ENCODE measurements around the gene TCF15.

DNA sequence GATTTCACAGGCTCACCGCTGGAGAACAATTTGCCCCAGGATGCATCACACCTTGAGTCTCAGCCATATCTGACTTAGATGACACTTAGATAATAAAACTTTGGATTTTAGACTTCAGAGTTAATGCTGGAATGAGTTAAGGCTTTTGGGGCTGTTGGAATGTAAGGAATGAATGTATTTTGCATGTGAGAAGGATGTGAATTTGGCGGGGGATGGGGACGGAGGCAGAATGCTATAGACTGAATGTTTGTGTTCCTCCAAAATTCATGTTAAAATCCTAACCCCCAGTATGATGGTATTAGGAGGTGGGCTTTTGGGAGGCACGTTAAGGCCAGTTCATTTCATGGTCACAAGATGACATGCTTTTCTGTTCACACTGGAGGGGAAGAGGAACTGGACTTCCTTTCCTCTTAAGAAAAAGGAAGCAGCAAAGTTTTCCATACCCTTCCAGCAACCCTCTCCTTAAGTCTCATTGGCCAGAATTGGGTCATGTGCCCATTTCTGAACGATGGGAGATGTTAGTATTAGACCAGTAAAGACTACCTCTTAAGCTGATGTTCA lies 48.7 kb upstream of the TCF15 start:
- TF ChIP-seq EP300 (IDR thresholded peaks at IDR 0.05): no peak
- TF ChIP-seq, protein P1, sequence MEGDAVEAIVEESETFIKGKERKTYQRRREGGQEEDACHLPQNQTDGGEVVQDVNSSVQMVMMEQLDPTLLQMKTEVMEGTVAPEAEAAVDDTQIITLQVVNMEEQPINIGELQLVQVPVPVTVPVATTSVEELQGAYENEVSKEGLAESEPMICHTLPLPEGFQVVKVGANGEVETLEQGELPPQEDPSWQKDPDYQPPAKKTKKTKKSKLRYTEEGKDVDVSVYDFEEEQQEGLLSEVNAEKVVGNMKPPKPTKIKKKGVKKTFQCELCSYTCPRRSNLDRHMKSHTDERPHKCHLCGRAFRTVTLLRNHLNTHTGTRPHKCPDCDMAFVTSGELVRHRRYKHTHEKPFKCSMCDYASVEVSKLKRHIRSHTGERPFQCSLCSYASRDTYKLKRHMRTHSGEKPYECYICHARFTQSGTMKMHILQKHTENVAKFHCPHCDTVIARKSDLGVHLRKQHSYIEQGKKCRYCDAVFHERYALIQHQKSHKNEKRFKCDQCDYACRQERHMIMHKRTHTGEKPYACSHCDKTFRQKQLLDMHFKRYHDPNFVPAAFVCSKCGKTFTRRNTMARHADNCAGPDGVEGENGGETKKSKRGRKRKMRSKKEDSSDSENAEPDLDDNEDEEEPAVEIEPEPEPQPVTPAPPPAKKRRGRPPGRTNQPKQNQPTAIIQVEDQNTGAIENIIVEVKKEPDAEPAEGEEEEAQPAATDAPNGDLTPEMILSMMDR (IDR thresholded peaks at IDR 0.05): no peak

All from esophagus muscularis mucosa (tissue), 3 donors.